Right cardiac atrium (tissue), 5 donors: ENCODE measurements around the gene IGF1R. TPM values are rescaled to one million over a fixed set of nuclear protein-coding genes. Genes with fewer than 3 reads are reported as not detected.

Experiments
- ATAC-seq, 2 donors: fragments of 200-7000 bp; cut with Tn5 transposase; one replicate each; pipeline versions ENCODE4 v1.8.0 to v1.9.1; 2020; ENCODE audit warnings: moderate library complexity in 2 of 2, mild to moderate bottlenecking in 1 of 2
- DNase-seq, 3 donors: peaks; one replicate each; pipeline ENCODE4 v3.0.0-alpha.2; 2020
- H3K27ac ChIP-seq: one replicate; pipeline ENCODE4 v1.5.1; 2013; ENCODE audit warnings: mild to moderate bottlenecking, low read length, control low read depth, moderate library complexity
- H3K27me3 ChIP-seq: one replicate; pipeline ENCODE4 v1.6.1; 2013; ENCODE audit not compliant: control insufficient read depth, insufficient read depth
- H3K4me1 ChIP-seq: one replicate; pipeline ENCODE4 v1.6.1; 2013; ENCODE audit warnings: low read length; ENCODE audit not compliant: control insufficient read depth, insufficient read depth
- H3K4me3 ChIP-seq: one replicate; pipeline ENCODE4 v1.5.1; 2013; ENCODE audit warnings: low read length, control low read depth
- H3K9me3 ChIP-seq: one replicate; pipeline ENCODE4 v1.6.1; 2013; ENCODE audit warnings: low read length; ENCODE audit not compliant: control insufficient read depth
- WGBS: extraction: QIAGEN DNeasy Blood & Tissue Kit; methylation state at CpG from one replicate; pipeline ENCODE4 v1.1.7; 2013; 5-methylcytosine and 5-hydroxymethylcytosine counted together
- intact Hi-C, 4 donors: fragments of 100-400 bp; cut with DNase I; formaldehyde crosslinking; loops; one replicate each; pipeline versions ENCODE4 v1.11.0 to v1.14.0; 2022 to 2023
- polyA plus RNA-seq: library from polyadenylated mRNA; stranded (reverse); fragments of 200-250 nt; gene quantifications from one replicate; pipeline ENCODE4 v1.2.3, GENCODE V29; 2013
- total RNA-seq, 4 donors: library from RNA; stranded (reverse); fragmentation: NEBNext Ultra II Directional; extraction: Animal tissue kit (Norgen Biotek cat#: 25700); gene quantifications; one replicate each; pipeline ENCODE4 v1.2.1, GENCODE V29; 2021
- donor health status: healthy with polysubstance abuse.
- donor health status: DM: no; HTN: yes; CAD: no.
- donor health status: DM: no; HTN: no; CAD: no.
- donor health status: DM: no; HTN: yes; CAD: no; lungs with severe emphysema.
- donor health status: DM: yes; HTN: yes; CAD: no.

IGF1R gene
- total and polyA plus RNA-seq, 5 donors, result 9.0 to 52.3 (median 34.4) TPM

GRCh38 chr15:98753726-98754656, 105.7 kb downstream of the IGF1R start:
- WGBS, result 33% methylated on average over 8 of the region's 8 CpGs
- ATAC-seq, result peak in 1 of 2 donors; percentile 46
- no peak for DNase-seq
- H3K9me3 ChIP-seq, result no peaks in the 10 kb centered on the region
- H3K27me3 ChIP-seq, result no peaks in the 10 kb centered on the region
- peaks cover 7% of the 10 kb centered on the region for H3K4me1 ChIP-seq
- intact Hi-C loops, result no loop called here
- peak overlapping the region; percentile 46 for H3K4me3 ChIP-seq
- H3K27ac ChIP-seq, result peak overlapping the region; percentile 67

- Histone ChIP-seq H3K4me1 (peaks cover 7% of the 10 kb centered on the region), H3K27ac (no peak overlapping the region), H3K9me3 (no peaks in the 10 kb centered on the region), H3K4me3 (no peak overlapping the region), H3K27me3 (no peaks in the 10 kb centered on the region)
- WGBS, result 84% methylated on average over 3 of the region's 3 CpGs
- intact Hi-C loops, result no loop called here
- DNase-seq (no peak), ATAC-seq (no peak)
Observed at GRCh38 chr15:98754657-98755022, 106.3 kb downstream of the IGF1R start.

GRCh38 chr15:98755138-98755537, 106.8 kb downstream of the IGF1R start:
- H3K4me1 ChIP-seq, result peaks cover 9% of the 10 kb centered on the region
- no peak for DNase-seq
- intact Hi-C loops, result no loop called here

DNA sequence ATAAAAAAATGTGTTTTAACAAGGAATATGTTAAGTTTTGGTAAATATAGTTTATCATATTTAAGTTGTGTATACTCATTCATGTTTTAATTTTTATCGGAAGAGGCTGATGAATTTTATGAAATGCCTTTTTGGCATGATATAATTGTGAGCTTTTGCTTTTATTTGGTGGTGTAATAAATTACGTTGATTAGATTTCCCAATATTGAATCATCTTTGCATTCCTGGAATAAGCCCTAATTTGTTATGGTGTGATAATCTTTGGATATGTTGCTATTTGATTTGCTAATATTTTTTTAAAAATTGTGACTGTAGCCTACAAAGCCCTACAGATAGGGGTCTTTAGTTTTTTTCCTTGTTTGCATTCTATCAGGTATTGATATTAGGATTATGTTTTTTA, 107.4 kb downstream of the IGF1R start:
- 80% methylated on average over 2 of the region's 2 CpGs for WGBS

More at GRCh38 chr15:98755138-98755537, 106.8 kb downstream of the IGF1R start:
- Histone ChIP-seq H3K27ac (no peak overlapping the region), H3K27me3 (no peaks in the 10 kb centered on the region), H3K9me3 (no peaks in the 10 kb centered on the region), H3K4me3 (no peak overlapping the region)
- WGBS, result 77% methylated on average over 7 of the region's 7 CpGs
- ATAC-seq, result no peak

DNA sequence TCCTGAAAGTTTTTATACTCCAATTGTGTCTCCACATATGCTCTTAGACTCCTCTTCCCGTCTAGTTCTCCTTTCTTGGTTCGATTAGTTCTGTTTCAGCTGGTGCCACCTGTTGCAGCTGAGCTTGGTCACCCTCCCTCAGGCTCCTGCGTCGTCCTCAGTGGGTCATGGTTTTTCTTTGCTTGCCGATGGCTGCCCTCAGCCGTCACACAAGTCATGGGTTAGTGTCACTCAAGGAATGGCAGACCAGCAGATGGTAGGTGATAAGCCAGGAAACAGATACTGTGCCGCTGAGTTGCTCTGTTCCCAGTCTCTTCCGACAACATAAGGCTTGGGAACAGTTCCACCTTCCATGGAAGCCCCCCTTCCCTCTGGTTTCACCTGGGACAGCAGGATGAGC, 109.9 kb downstream of the IGF1R start:
- 78% methylated on average over 8 of the region's 8 CpGs for WGBS
- H3K4me1 ChIP-seq, result peaks cover 20% of the 10 kb centered on the region
- intact Hi-C loops, result no loop called here

More for the DNA sequence above, 107.4 kb downstream of the IGF1R start:
- Histone ChIP-seq H3K27me3 (no peaks in the 10 kb centered on the region), H3K4me1 (peaks cover 9% of the 10 kb centered on the region), H3K9me3 (no peaks in the 10 kb centered on the region), H3K4me3 (no peak overlapping the region), H3K27ac (no peak overlapping the region)
- DNase-seq (no peak), ATAC-seq (no peak)
- intact Hi-C loops, result no loop called here

GRCh38 chr15:98759277-98759676, 110.9 kb downstream of the IGF1R start:
- H3K4me1 ChIP-seq, result peaks cover 22% of the 10 kb centered on the region
- H3K9me3 ChIP-seq, result no peaks in the 10 kb centered on the region
- no peaks in the 10 kb centered on the region for H3K27me3 ChIP-seq
- H3K27ac ChIP-seq, result no peak overlapping the region
- intact Hi-C loops, result no loop called here
- DNase-seq (no peak), ATAC-seq (no peak)
- H3K4me3 ChIP-seq, result no peak overlapping the region
- whole genome bisulfite sequencing, result 75% methylated on average over 3 of the region's 3 CpGs

More for the DNA sequence above, 109.9 kb downstream of the IGF1R start:
- Histone ChIP-seq H3K9me3 (no peaks in the 10 kb centered on the region), H3K27me3 (no peaks in the 10 kb centered on the region), H3K4me3 (no peak overlapping the region), H3K27ac (no peak overlapping the region)
- DNase-seq (no peak), ATAC-seq (no peak)

DNA sequence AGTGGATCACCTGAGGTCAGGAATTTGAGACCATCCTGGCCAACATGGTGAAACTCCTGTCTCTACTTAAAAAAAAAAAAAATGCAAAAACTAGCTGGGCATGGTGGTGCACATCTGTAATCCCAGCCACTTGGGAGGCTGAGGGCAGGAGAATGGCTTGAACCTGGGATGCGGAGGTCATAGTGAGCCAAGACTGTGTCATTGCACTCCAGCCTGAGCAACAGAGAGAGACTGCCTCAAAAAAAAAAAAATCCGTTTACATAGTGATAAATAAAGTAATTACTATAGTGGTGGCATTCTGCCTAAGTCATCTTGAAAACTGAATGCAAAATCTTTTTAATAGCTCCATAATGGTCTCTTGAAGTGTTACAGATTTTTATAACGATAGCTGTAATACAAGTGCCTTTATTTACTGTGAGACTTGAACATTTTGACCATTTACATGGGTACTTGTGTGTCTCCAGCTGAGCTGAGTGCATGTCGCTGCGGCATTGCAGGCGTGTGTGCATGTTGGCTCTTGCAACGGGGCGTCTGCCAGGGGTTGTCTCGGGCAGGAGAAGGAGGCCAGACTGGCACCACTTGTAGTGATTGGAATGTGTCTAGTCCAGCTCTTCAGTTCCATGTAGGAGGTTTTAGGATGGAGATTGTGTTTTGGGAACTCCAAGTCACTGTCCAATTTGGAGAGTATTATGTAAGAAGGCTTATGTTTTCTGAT, 111.9 kb downstream of the IGF1R start:
- no peaks in the 10 kb centered on the region for H3K9me3 ChIP-seq
- peak; percentile 71 to 81 for ATAC-seq
- WGBS, result 65% methylated on average over 9 of the region's 9 CpGs
- DNase-seq, result peak in 2 of 3 donors; percentile 73 to 78
- no peak overlapping the region for H3K4me3 ChIP-seq
- no peaks in the 10 kb centered on the region for H3K27me3 ChIP-seq
- intact Hi-C loops, result no loop called here
- H3K27ac ChIP-seq, result no peak overlapping the region
- H3K4me1 ChIP-seq, result peaks cover 19% of the 10 kb centered on the region

- WGBS, result 74% methylated on average over 2 of the region's 2 CpGs
Observed at GRCh38 chr15:98760975-98761374, 112.6 kb downstream of the IGF1R start.

DNA sequence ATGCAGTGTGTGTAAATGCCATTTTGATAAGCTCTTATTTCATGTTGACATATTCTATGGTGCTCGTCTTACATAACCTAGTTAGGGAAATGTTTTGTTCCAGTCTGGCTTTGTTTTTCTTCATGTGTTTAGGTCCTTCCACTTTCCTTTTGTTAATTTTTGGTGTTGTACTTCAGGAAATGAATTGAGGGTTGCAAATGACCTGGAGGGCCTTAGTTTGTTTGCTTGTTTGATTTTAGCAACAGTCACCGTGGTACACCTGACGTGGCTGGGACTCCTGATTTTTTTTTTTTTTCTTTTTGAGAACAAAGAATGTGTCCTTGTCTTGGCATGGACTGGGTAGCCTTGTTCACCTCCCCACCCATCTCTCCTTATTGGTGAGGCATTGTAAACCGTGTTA, 114.8 kb downstream of the IGF1R start:
- Histone ChIP-seq H3K27me3 (no peaks in the 10 kb centered on the region), H3K4me1 (peaks cover 24% of the 10 kb centered on the region), H3K27ac (no peak overlapping the region), H3K9me3 (no peaks in the 10 kb centered on the region), H3K4me3 (no peak overlapping the region)
- WGBS, result 58% methylated on average over 4 of the region's 4 CpGs
- intact Hi-C loops, result no loop called here
- ATAC-seq (no peak), DNase-seq (no peak)

More at GRCh38 chr15:98760975-98761374, 112.6 kb downstream of the IGF1R start:
- H3K4me3 ChIP-seq, result no peak overlapping the region
- H3K27me3 ChIP-seq, result no peaks in the 10 kb centered on the region
- ATAC-seq, result peak; percentile 32 to 45
- H3K27ac ChIP-seq, result peak overlapping the region; percentile 10
- DNase-seq, result no peak
- H3K4me1 ChIP-seq, result peaks cover 21% of the 10 kb centered on the region
- intact Hi-C loops, result no loop called here
- H3K9me3 ChIP-seq, result no peaks in the 10 kb centered on the region

DNA sequence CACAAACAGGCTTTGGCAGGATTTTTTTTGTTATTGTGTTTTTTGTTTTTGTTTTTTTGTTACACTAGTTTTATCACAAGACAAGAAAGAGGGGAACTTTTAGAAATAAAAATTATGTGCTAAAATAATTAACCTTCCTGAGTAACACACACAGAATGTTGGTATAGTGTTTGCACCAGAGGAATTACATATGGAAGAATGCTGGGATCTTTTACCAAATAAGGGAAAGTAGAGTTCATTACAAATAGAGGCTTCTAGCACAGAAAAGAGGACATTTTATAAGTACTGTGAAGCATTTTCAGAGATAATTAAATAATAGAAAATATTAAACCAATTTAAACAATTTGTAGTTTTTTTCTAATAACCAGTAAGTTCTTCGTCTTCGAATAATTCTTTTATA, 116.0 kb downstream of the IGF1R start:
- intact Hi-C loops, result no loop called here
- Histone ChIP-seq H3K27ac (no peak overlapping the region), H3K9me3 (no peaks in the 10 kb centered on the region), H3K4me1 (peaks cover 21% of the 10 kb centered on the region), H3K27me3 (no peaks in the 10 kb centered on the region), H3K4me3 (no peak overlapping the region)
- no peak for ATAC-seq
- no peak for DNase-seq
- 91% methylated on average over 2 of the region's 2 CpGs for WGBS

DNA sequence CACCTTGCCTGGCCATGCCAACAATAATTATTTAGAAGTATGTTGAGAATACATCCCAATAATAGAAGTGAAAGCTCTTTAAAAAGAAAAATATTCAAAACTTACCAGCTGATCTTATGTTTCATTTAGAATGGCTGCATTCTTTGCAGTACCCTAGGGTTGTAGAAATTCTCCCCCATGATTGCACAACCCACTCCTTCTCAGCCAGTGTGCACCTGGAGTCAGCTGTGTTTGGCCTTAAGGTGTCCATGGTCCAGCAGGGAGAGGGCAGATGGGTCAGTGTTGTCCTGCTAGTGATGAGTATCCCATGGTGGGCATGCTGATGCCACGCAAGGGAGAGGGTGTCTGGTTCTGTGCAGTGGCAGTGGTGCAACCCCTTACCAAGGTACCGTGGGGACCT, 117.3 kb downstream of the IGF1R start:
- intact Hi-C loops, result no loop called here
- ATAC-seq (no peak), DNase-seq (no peak)
- no peak overlapping the region for H3K27ac ChIP-seq
- H3K9me3 ChIP-seq, result no peaks in the 10 kb centered on the region
- no peaks in the 10 kb centered on the region for H3K27me3 ChIP-seq
- 98% methylated on average over 2 of the region's 2 CpGs for WGBS
- H3K4me1 ChIP-seq, result peaks cover 19% of the 10 kb centered on the region
- H3K4me3 ChIP-seq, result no peak overlapping the region
